ENCODE data around the gene SLC35F1. TPM values are rescaled to one million over a fixed set of nuclear protein-coding genes. Genes with fewer than 3 reads are reported as not detected.

The SLC35F1 gene
- total and polyA plus RNA-seq, 4 donors = 0.01 to 0.09 (median 0.08) TPM; not detected in 1

DNA sequence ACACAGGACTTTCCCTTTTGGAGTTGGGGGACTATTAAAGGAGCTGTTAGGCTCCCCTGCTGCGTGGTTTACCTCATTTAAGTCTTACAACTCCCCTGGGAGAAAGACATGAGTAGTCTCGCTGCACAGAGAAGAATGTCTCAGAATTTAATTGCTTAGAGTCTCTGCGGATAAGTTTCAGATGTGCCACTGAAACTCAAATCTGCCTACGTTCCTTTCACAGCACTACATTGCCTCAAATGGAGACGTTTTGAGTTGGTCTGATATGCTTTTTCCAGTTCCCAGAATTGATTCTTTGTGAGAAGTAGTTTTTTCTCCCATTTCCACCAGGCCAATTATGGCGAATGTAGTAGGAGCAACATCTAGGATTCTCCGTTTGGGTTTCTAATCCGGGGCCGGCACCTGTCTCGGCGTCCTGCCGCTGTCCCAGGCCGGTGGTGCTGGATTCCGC is 532 bp upstream of the SLC35F1 start:
- TF ChIP-seq, protein P1, sequence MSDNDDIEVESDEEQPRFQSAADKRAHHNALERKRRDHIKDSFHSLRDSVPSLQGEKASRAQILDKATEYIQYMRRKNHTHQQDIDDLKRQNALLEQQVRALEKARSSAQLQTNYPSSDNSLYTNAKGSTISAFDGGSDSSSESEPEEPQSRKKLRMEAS (IDR thresholded peaks at IDR 0.05) = no peak
- TF ChIP-seq HNF4A (conservative IDR thresholded peaks at IDR 0.05) (no peak), FOXA1 (IDR thresholded peaks at IDR 0.05) (no peak), HNF4G (IDR thresholded peaks at IDR 0.05) (no peak)
- TF ChIP-seq, protein P2, sequence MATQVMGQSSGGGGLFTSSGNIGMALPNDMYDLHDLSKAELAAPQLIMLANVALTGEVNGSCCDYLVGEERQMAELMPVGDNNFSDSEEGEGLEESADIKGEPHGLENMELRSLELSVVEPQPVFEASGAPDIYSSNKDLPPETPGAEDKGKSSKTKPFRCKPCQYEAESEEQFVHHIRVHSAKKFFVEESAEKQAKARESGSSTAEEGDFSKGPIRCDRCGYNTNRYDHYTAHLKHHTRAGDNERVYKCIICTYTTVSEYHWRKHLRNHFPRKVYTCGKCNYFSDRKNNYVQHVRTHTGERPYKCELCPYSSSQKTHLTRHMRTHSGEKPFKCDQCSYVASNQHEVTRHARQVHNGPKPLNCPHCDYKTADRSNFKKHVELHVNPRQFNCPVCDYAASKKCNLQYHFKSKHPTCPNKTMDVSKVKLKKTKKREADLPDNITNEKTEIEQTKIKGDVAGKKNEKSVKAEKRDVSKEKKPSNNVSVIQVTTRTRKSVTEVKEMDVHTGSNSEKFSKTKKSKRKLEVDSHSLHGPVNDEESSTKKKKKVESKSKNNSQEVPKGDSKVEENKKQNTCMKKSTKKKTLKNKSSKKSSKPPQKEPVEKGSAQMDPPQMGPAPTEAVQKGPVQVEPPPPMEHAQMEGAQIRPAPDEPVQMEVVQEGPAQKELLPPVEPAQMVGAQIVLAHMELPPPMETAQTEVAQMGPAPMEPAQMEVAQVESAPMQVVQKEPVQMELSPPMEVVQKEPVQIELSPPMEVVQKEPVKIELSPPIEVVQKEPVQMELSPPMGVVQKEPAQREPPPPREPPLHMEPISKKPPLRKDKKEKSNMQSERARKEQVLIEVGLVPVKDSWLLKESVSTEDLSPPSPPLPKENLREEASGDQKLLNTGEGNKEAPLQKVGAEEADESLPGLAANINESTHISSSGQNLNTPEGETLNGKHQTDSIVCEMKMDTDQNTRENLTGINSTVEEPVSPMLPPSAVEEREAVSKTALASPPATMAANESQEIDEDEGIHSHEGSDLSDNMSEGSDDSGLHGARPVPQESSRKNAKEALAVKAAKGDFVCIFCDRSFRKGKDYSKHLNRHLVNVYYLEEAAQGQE (IDR thresholded peaks at IDR 0.05) = peak; percentile 98
- no peaks in the 10 kb centered on the region for H3K9me3 ChIP-seq (ENCODE audit: control insufficient read depth in 4 of 4, low read length in 3 of 4)
- H3K9ac ChIP-seq (ENCODE audit: low read depth in 1 of 2, low read length in 2 of 2) = no peak overlapping the region
- H3K27ac ChIP-seq (ENCODE audit: low read depth in 1 of 2, low read length in 2 of 2) = no peak overlapping the region
- 12% methylated on average over 14 of the region's 14 CpGs for WGBS
- no peak for DNase-seq (ENCODE audit: low spot score)
- H3K36me3 ChIP-seq (ENCODE audit: control insufficient read depth in 4 of 4, insufficient read depth in 3 of 4, low read depth in 1 of 4, low read length in 3 of 4) = no peaks in the 10 kb centered on the region
- H3K27me3 ChIP-seq (ENCODE audit: control insufficient read depth in 4 of 4, insufficient read depth in 4 of 4, low read length in 3 of 4) = peaks cover 0 to 14% (median 3%) of the 10 kb centered on the region in 4 donors
- peak overlapping the region in 1 of 3 donors; percentile 64 for H3K4me3 ChIP-seq (ENCODE audit: low read depth in 1 of 3, low read length in 3 of 3)
- peaks cover 14 to 23% (median 18%) of the 10 kb centered on the region in 4 donors for H3K4me1 ChIP-seq (ENCODE audit: control insufficient read depth in 4 of 4, insufficient read depth in 4 of 4, low read length in 3 of 4)

DNA sequence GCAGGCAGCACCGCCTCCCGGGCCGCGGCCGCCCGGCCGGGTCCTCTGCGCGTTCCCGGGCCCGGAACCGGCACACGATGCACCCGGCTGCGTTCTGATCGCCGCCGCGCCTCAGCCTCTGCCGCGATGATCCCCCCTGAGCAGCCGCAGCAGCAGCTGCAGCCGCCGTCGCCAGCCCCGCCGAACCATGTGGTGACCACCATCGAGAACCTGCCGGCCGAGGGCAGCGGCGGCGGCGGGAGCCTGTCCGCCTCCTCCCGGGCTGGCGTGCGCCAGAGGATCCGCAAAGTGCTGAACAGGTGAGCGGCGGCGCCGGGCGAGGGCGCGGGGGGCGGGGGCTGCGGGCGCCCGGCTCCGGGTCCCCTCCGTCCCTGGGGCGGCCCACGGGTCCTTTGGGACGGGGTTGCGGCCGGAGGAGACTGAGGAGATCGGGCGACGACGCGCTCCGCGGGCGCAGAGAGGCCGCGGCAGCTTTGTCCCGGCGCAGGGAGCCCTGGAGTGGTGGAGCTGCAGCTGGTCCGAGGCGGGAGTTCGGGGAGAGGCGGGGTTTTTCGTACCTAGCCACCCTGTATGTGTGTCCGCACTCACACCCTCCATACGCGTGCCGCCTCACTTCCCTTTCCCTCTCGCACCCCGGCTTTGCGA is 659 bp downstream of the SLC35F1 start:
- Histone ChIP-seq H3K4me1 (ENCODE audit: control insufficient read depth in 4 of 4, insufficient read depth in 4 of 4, low read length in 3 of 4) (peaks cover 14 to 23% (median 18%) of the 10 kb centered on the region in 4 donors), H3K27ac (ENCODE audit: low read depth in 1 of 2, low read length in 2 of 2) (no peak overlapping the region), H3K9me3 (ENCODE audit: control insufficient read depth in 4 of 4, low read length in 3 of 4) (no peaks in the 10 kb centered on the region), H3K27me3 (ENCODE audit: control insufficient read depth in 4 of 4, insufficient read depth in 4 of 4, low read length in 3 of 4) (peaks cover 0 to 14% (median 3%) of the 10 kb centered on the region in 4 donors), H3K4me3 (ENCODE audit: low read depth in 1 of 3, low read length in 3 of 3) (peak overlapping the region in 2 of 3 donors; percentile 2 to 64), H3K36me3 (ENCODE audit: control insufficient read depth in 4 of 4, insufficient read depth in 3 of 4, low read depth in 1 of 4, low read length in 3 of 4) (no peaks in the 10 kb centered on the region), H3K9ac (ENCODE audit: low read depth in 1 of 2, low read length in 2 of 2) (no peak overlapping the region)
- WGBS = 3% methylated on average over 81 of the region's 81 CpGs
- no peak for DNase-seq (ENCODE audit: low spot score)
- TF ChIP-seq, protein P3, sequence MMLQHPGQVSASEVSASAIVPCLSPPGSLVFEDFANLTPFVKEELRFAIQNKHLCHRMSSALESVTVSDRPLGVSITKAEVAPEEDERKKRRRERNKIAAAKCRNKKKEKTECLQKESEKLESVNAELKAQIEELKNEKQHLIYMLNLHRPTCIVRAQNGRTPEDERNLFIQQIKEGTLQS (IDR thresholded peaks at IDR 0.05) = no peak
- TF ChIP-seq JUND (IDR thresholded peaks at IDR 0.05) (no peak), RXRA (IDR thresholded peaks at IDR 0.05) (no peak), YY1 (IDR thresholded peaks at IDR 0.05) (no peak), GABPA (IDR thresholded peaks at IDR 0.05 in 1 of 2, conservative IDR thresholded peaks at IDR 0.05 in 1 of 2) (no peak), HNF4A (conservative IDR thresholded peaks at IDR 0.05) (no peak), SP1 (IDR thresholded peaks at IDR 0.05) (no peak)

DNA sequence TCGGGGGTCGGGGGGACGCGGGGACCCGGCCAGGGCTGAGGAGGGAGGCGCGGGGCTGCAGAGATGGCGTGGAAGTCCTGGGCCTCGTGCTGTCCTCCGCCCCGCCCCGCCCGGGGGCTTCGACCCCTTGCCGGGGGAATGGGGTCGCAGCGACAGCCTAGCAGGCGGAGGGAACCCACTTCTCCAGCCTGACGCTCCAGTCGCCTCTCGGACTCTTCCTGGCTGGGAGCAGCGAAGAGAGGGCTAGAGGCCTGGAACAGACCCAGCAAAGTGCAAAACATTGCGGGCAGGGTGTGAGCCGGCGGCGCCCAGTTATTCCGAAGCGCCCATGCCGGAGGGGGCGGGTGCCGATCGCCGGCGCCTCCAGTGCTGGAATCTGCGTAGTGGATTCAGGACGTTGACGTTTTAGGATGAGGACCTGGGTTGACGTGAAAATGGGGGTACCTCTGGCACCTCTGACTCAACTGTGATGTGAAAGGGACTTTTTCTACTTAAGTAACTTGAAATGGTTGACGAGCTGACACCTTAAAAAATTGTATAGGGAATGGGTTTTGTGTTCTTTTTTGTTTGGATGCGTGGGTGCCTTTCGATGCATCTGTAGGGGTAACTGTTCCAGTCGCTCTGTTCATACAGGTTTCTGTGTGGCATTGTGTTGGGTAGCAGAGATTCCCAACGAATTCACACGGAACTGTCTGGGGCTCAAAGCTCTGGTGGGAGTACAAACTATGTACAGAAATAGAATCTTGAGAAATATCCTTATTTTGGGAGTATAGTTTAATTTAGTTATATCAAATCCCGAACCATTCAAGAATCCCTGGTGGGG is 1.4 kb downstream of the SLC35F1 start:
- TF ChIP-seq SP1 (IDR thresholded peaks at IDR 0.05) (no peak), HNF4A (conservative IDR thresholded peaks at IDR 0.05) (no peak), JUND (IDR thresholded peaks at IDR 0.05) (no peak)
- TF ChIP-seq, protein P4, sequence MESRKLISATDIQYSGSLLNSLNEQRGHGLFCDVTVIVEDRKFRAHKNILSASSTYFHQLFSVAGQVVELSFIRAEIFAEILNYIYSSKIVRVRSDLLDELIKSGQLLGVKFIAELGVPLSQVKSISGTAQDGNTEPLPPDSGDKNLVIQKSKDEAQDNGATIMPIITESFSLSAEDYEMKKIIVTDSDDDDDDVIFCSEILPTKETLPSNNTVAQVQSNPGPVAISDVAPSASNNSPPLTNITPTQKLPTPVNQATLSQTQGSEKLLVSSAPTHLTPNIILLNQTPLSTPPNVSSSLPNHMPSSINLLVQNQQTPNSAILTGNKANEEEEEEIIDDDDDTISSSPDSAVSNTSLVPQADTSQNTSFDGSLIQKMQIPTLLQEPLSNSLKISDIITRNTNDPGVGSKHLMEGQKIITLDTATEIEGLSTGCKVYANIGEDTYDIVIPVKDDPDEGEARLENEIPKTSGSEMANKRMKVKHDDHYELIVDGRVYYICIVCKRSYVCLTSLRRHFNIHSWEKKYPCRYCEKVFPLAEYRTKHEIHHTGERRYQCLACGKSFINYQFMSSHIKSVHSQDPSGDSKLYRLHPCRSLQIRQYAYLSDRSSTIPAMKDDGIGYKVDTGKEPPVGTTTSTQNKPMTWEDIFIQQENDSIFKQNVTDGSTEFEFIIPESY (IDR thresholded peaks at IDR 0.05) = no peak
- TF ChIP-seq, protein P1 (IDR thresholded peaks at IDR 0.05) = no peak
- no peak for DNase-seq (ENCODE audit: low spot score)
- no peaks in the 10 kb centered on the region for H3K9me3 ChIP-seq (ENCODE audit: control insufficient read depth in 4 of 4, low read length in 3 of 4)
- peaks cover 14 to 23% (median 18%) of the 10 kb centered on the region in 4 donors for H3K4me1 ChIP-seq (ENCODE audit: control insufficient read depth in 4 of 4, insufficient read depth in 4 of 4, low read length in 3 of 4)
- H3K27ac ChIP-seq (ENCODE audit: low read depth in 1 of 2, low read length in 2 of 2) = no peak overlapping the region
- peak overlapping the region in 2 of 3 donors; percentile 2 to 64 for H3K4me3 ChIP-seq (ENCODE audit: low read depth in 1 of 3, low read length in 3 of 3)
- H3K9ac ChIP-seq (ENCODE audit: low read depth in 1 of 2, low read length in 2 of 2) = no peak overlapping the region
- peaks cover 0 to 14% (median 3%) of the 10 kb centered on the region in 4 donors for H3K27me3 ChIP-seq (ENCODE audit: control insufficient read depth in 4 of 4, insufficient read depth in 4 of 4, low read length in 3 of 4)
- no peaks in the 10 kb centered on the region for H3K36me3 ChIP-seq (ENCODE audit: control insufficient read depth in 4 of 4, insufficient read depth in 3 of 4, low read depth in 1 of 4, low read length in 3 of 4)
- 10% methylated on average over 45 of the region's 45 CpGs for WGBS

All from liver (tissue), 9 donors.